IMR-90 (cell line): ENCODE data around the gene HDAC5. TPM values are rescaled to one million over a fixed set of nuclear protein-coding genes. Genes with fewer than 3 reads are reported as not detected.

Experiments
- ATAC-seq: fragments of 200-7000 bp; cut with Tn5 transposase; 2 replicates; pipeline ENCODE4 v1.9.1; 2020; ENCODE audit warnings: low read depth, mild to moderate bottlenecking, moderate library complexity
- BruUV-seq: library from RNA; stranded (reverse); fragments of 400-500 nt; replicated peaks from 2 replicates; lab custom pipeline; 2021; lab: Mats Ljungman, UMichigan
- CTCF ChIA-PET: fragments of 300-600 bp; formaldehyde crosslinking; extraction: SDS; loops from one replicate; lab custom pipeline; 2021; ENCODE audit warnings: antibody characterized with exemption; lab: Yijun Ruan, JAX
- POLR2A ChIA-PET: fragments of 300-600 bp; sonication (Branson Sonifier 250); formaldehyde crosslinking; loops from one replicate; lab custom pipeline; 2022; ENCODE audit warnings: antibody characterized with exemption; ENCODE audit not compliant: unreplicated experiment; lab: Charles Lee
- DNase-seq: peaks from one replicate; pipeline ENCODE4 v3.0.0; 2013
- H2AFZ ChIP-seq: replicated peaks from 2 replicates; pipeline ENCODE3; 2013; ENCODE audit warnings: low read length, mild to moderate bottlenecking; ENCODE audit not compliant: poor library complexity
- H2AK5ac ChIP-seq: 2 replicates; pipeline ENCODE4 v1.6.1; 2013; ENCODE audit warnings: low read depth, low read length, inconsistent platforms
- H2AK9ac ChIP-seq: replicated peaks from 2 replicates; pipeline ENCODE3; 2013; ENCODE audit warnings: mild to moderate bottlenecking, low read depth, low read length, moderate library complexity; ENCODE audit not compliant: poor library complexity
- H2BK120ac ChIP-seq: 2 replicates; pipeline ENCODE4 v1.6.1; 2013; ENCODE audit warnings: low read depth, low read length, inconsistent platforms
- H2BK15ac ChIP-seq: 3 replicates; pipeline ENCODE4 v1.6.1; 2013; ENCODE audit warnings: low read depth, low read length, inconsistent platforms
- H2BK20ac ChIP-seq: 2 replicates; pipeline ENCODE4 v1.6.1; 2013; ENCODE audit warnings: low read depth, mild to moderate bottlenecking, inconsistent platforms, low read length, moderate library complexity
- H2BK5ac ChIP-seq: 2 replicates; pipeline ENCODE4 v1.6.1; 2013; ENCODE audit warnings: mild to moderate bottlenecking, low read depth, low read length, inconsistent platforms; ENCODE audit not compliant: poor library complexity, severe bottlenecking
- H3K14ac ChIP-seq: replicated peaks from 2 replicates; pipeline ENCODE4 v1.6.1; 2013; ENCODE audit warnings: low read depth, low read length, inconsistent platforms
- H3K18ac ChIP-seq: 2 replicates; pipeline ENCODE4 v1.6.1; 2013; ENCODE audit warnings: low read depth, low read length, control low read depth
- H3K23ac ChIP-seq: 2 replicates; pipeline ENCODE4 v1.6.1; 2013; ENCODE audit warnings: low read depth, low read length, inconsistent platforms
- H3K27ac ChIP-seq: 2 replicates; pipeline ENCODE4 v1.5.1; 2013; ENCODE audit warnings: mild to moderate bottlenecking, control low read depth, low read length; ENCODE audit not compliant: insufficient read depth
- H3K27me3 ChIP-seq: 2 replicates; pipeline ENCODE4 v1.6.1; 2013; ENCODE audit warnings: low read length; ENCODE audit not compliant: control insufficient read depth, insufficient read depth
- H3K36me3 ChIP-seq: 2 replicates; pipeline ENCODE4 v1.6.1; 2013; ENCODE audit warnings: low read length, mixed read lengths; ENCODE audit not compliant: control insufficient read depth, insufficient read depth
- H3K4ac ChIP-seq: 2 replicates; pipeline ENCODE4 v1.6.1; 2013; ENCODE audit warnings: low read depth, low read length, inconsistent platforms
- H3K4me1 ChIP-seq: 2 replicates; pipeline ENCODE4 v1.6.1; 2013; ENCODE audit warnings: low read length, mixed read lengths; ENCODE audit not compliant: control insufficient read depth, insufficient read depth
- H3K4me2 ChIP-seq: 2 replicates; pipeline ENCODE4 v1.6.1; 2013; ENCODE audit warnings: low read depth, mild to moderate bottlenecking, control low read depth, low read length, moderate library complexity
- H3K4me3 ChIP-seq: 2 replicates; pipeline ENCODE4 v1.5.1; 2013; ENCODE audit warnings: low read depth, mild to moderate bottlenecking, control low read depth, low read length, moderate library complexity; ENCODE audit not compliant: insufficient read depth
- H3K56ac ChIP-seq: 2 replicates; pipeline ENCODE4 v1.6.1; 2013; ENCODE audit warnings: low read length, inconsistent platforms; ENCODE audit not compliant: insufficient read depth; ENCODE audit errors: extremely low read depth
- H3K79me1 ChIP-seq, 2 experiments: 2 replicates each; pipeline ENCODE4 v1.6.1; 2013; ENCODE audit warnings: low read length in 2 of 2, inconsistent platforms in 1 of 2, low read depth in 1 of 2
- H3K9ac ChIP-seq: 2 replicates; pipeline ENCODE4 v1.6.1; 2013; ENCODE audit warnings: low read depth, low read length, control low read depth
- H3K9me1 ChIP-seq: 2 replicates; pipeline ENCODE4 v1.6.1; 2013; ENCODE audit warnings: low read length, inconsistent platforms; ENCODE audit not compliant: insufficient read depth
- H3K9me3 ChIP-seq: 2 replicates; pipeline ENCODE4 v1.6.1; 2013; ENCODE audit warnings: low read length; ENCODE audit not compliant: control insufficient read depth, insufficient read depth
- H4K20me1 ChIP-seq: 2 replicates; pipeline ENCODE4 v1.6.1; 2013; ENCODE audit warnings: low read length, inconsistent platforms; ENCODE audit not compliant: insufficient read depth
- H4K5ac ChIP-seq: 2 replicates; pipeline ENCODE4 v1.6.1; 2013; ENCODE audit warnings: mild to moderate bottlenecking, low read depth, low read length, control low read depth
- H4K8ac ChIP-seq, 2 experiments: 2 replicates each; pipeline ENCODE4 v1.6.1; 2013; ENCODE audit warnings: low read depth in 2 of 2, low read length in 2 of 2, control low read depth in 1 of 2, inconsistent platforms in 1 of 2
- H4K91ac ChIP-seq: 2 replicates; pipeline ENCODE4 v1.6.1; 2013; ENCODE audit warnings: low read depth, low read length, inconsistent platforms; ENCODE audit not compliant: insufficient read depth
- FOS ChIP-seq: fragments of 150-350 bp; IDR thresholded peaks from 2 replicates; pipeline ENCODE4 v1.6.1; 2016; ENCODE audit warnings: low read depth, low read length
- MAFK ChIP-seq: IDR thresholded peaks from 2 replicates; pipeline ENCODE4 v1.6.1; 2012; ENCODE audit warnings: low read depth, low read length, improper control_type of control experiment
- MAZ ChIP-seq: IDR thresholded peaks from 2 replicates; pipeline ENCODE4 v1.6.1; 2012; ENCODE audit warnings: low read depth, mild to moderate bottlenecking, low read length, improper control_type of control experiment, moderate library complexity, borderline replicate concordance
- SMC3 ChIP-seq: fragments of 150-350 bp; IDR thresholded peaks from 2 replicates; pipeline ENCODE4 v1.6.1; 2016; ENCODE audit warnings: low read depth, mild to moderate bottlenecking, antibody characterized with exemption, low read length, moderate library complexity
- WGBS, 2 experiments: methylation state at CpG; one replicate each; pipeline versions ENCODE4 v1.1.5 to v1.1.7; 2013; ENCODE audit warnings: missing lambda C conversion rate in 2 of 2; ENCODE audit not compliant: insufficient read length in 1 of 2; ENCODE audit errors: extremely low coverage in 2 of 2; 5-methylcytosine and 5-hydroxymethylcytosine counted together
- dilution Hi-C: fragments of 300-500 bp; cut with HindIII; formaldehyde crosslinking; loops from one replicate; pipeline ENCODE4 v1.14.3; 2018; ENCODE audit warnings: low sequenced_read_pairs; ENCODE audit not compliant: unreplicated experiment
- in situ Hi-C: fragments of 300-500 bp; cut with MboI; formaldehyde crosslinking; loops from 3 replicates; pipeline ENCODE4 v1.14.3; 2019; ENCODE audit warnings: low sequenced_read_pairs, inconsistent platforms, mixed read lengths
- intact Hi-C: fragments of 100-400 bp; cut with micrococcal nuclease; formaldehyde crosslinking; loops from 2 replicates; pipeline ENCODE4 v1.10.0; 2022
- polyA plus RNA-seq, 3 experiments: library from polyadenylated mRNA; depleted of rRNA; stranded (reverse); fragments of >200 nt; gene quantifications; 2 replicates each; pipeline ENCODE4 v1.2.3, GENCODE V29; 2012; ENCODE audit warnings: low replicate concordance in 1 of 3
- total RNA-seq: library from RNA; depleted of rRNA; stranded (reverse); fragments of >200 nt; gene quantifications from 2 replicates; pipeline ENCODE4 v1.2.3, GENCODE V29; 2012

The HDAC5 gene
- total and polyA plus RNA-seq, 2 of the 4 experiments (the other 2 are of a cell fraction), result 47.0 to 61.3 TPM

DNA sequence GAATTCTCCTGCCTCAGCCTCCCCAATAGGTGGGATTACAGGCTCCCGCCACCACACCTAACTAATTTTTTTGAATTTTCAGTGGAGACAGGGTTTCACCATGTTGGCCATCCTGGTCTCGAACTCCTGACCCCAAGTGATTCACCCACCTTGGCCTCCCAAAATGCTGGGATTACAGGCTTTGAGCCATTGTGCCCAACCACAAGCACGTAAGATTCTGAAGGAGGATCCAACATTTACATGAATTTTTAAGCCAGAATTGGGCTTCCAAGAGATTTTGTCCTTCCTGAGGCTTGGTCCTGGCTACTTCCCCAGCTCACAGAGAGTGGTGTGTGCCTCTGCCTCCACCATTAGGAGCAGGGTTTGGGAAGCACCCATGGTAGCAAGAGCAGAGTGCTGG is 41.8 kb downstream of the HDAC5 start:
- peaks cover 55% of the 10 kb centered on the region for H3K36me3 ChIP-seq
- H3K4me1 ChIP-seq, result peaks cover 25% of the 10 kb centered on the region
- ATAC-seq (no peak), DNase-seq (no peak)
- dilution Hi-C loops (no loop called here), in situ Hi-C loops (no loop called here), intact Hi-C loops (no loop called here)
- H3K9me1 ChIP-seq, result peaks cover 17% of the 10 kb centered on the region
- TF ChIP-seq SMC3 (no peak), FOS (no peak), MAZ (no peak), MAFK (no peak)
- H4K91ac ChIP-seq, result no peak overlapping the region
- 0 out of 2 replicates have a peak, but pooled peaks cover 3% of the 10 kb centered on the region for H4K20me1 ChIP-seq
- 94% methylated on average over 2 of the region's 3 CpGs; no CpG with 5 or more reads in 1 of the 2 experiments for WGBS, 2 experiments
- H3K27me3 ChIP-seq, result no peaks in the 10 kb centered on the region
- H2BK120ac ChIP-seq, result no peak overlapping the region
- ChIA-PET POLR2A (no interaction called here), CTCF (no interaction called here)
- no peaks in the 10 kb centered on the region for H3K9me3 ChIP-seq
- peak overlapping the region; percentile 7; the same call in 1 of the 2 replicates for H2AK5ac ChIP-seq
- H3K4me3 ChIP-seq, result no peak overlapping the region
- no peak overlapping the region for H3K18ac ChIP-seq
- H3K79me1 ChIP-seq, result peaks cover 19 to 74% of the 10 kb centered on the region in 2 experiments
- H2BK20ac ChIP-seq, result no peak overlapping the region
- H3K9ac ChIP-seq, result no peak overlapping the region
- peak overlapping the region; percentile 52 for H2AK9ac ChIP-seq
- no peak overlapping the region for H2AFZ ChIP-seq
- H4K5ac ChIP-seq, result no peak overlapping the region
- H2BK5ac ChIP-seq, result no peak overlapping the region
- H2BK15ac ChIP-seq, result no peak overlapping the region
- BruUV-seq, result no TSS peak
- H3K4me2 ChIP-seq, result no peak overlapping the region
- H4K8ac ChIP-seq, result peak overlapping the region in 1 of 2 experiments; percentile 19; a peak in 1 of 4 replicates
- peak overlapping the region; percentile 2; the same call in 1 of the 2 replicates for H3K4ac ChIP-seq
- H3K56ac ChIP-seq, result no peak overlapping the region
- H3K14ac ChIP-seq, result no peak overlapping the region
- no peak overlapping the region for H3K27ac ChIP-seq
- H3K23ac ChIP-seq, result 0 out of 2 replicates have a peak overlapping the region, but pooled peaks have one; percentile 11
